ENCODE measurements around the gene XYLT2. TPM values are rescaled to one million over a fixed set of nuclear protein-coding genes. Genes with fewer than 3 reads are reported as not detected.

XYLT2 gene
- total and polyA plus RNA-seq, 10 of the 15 experiments (the other 5 are each of a cell fraction or from before 2014, with no cell fraction given), result 0.82 to 20.6 (median 13.0) TPM

- TF ChIP-seq EZH2 (IDR thresholded peaks at IDR 0.05; ENCODE audit: borderline replicate concordance, control insufficient read depth, low read depth, low read length) (no peak), ZBTB33 (IDR thresholded peaks at IDR 0.05) (no peak), ATF3 (IDR thresholded peaks at IDR 0.05; ENCODE audit: borderline replicate concordance, extremely low read depth, low read depth, low read length) (no peak), GABPA (IDR thresholded peaks at IDR 0.05; ENCODE audit: low read depth) (peak; percentile 78), CHD4 (IDR thresholded peaks at IDR 0.05) (no peak), MYB (IDR thresholded peaks at IDR 0.05; ENCODE audit: borderline replicate concordance, low read depth, low read length) (no peak), CUX1 (IDR thresholded peaks at IDR 0.05; ENCODE audit: insufficient replicate concordance, low read depth, low read length) (no peak), MTA2 (IDR thresholded peaks at IDR 0.05; ENCODE audit: low read depth) (0 out of 2 replicates have a peak, but pooled peaks have one; percentile 28), BCL3 (IDR thresholded peaks at IDR 0.05; ENCODE audit: borderline replicate concordance, insufficient read depth, low read depth, low read length, poor library complexity, severe bottlenecking) (peak; percentile 37), MEF2A (IDR thresholded peaks at IDR 0.05; ENCODE audit: insufficient read depth, low read depth, low read length) (peak; percentile 56; the same call in 1 of the 2 replicates), ZNF207 (IDR thresholded peaks at IDR 0.05; ENCODE audit: borderline replicate concordance) (peak; percentile 95), ZNF217 (IDR thresholded peaks at IDR 0.05) (no peak), STAT1 (conservative IDR thresholded peaks at IDR 0.05) (peak; percentile 85; the same call in 1 of the 2 replicates), NBN (IDR thresholded peaks at IDR 0.05) (peak; percentile 96), SPI1 (IDR thresholded peaks at IDR 0.05; ENCODE audit: borderline replicate concordance, insufficient read depth, low read depth, low read length) (peak; percentile 48; the same call in 1 of the 2 replicates)
- TF ChIP-seq, protein P1, sequence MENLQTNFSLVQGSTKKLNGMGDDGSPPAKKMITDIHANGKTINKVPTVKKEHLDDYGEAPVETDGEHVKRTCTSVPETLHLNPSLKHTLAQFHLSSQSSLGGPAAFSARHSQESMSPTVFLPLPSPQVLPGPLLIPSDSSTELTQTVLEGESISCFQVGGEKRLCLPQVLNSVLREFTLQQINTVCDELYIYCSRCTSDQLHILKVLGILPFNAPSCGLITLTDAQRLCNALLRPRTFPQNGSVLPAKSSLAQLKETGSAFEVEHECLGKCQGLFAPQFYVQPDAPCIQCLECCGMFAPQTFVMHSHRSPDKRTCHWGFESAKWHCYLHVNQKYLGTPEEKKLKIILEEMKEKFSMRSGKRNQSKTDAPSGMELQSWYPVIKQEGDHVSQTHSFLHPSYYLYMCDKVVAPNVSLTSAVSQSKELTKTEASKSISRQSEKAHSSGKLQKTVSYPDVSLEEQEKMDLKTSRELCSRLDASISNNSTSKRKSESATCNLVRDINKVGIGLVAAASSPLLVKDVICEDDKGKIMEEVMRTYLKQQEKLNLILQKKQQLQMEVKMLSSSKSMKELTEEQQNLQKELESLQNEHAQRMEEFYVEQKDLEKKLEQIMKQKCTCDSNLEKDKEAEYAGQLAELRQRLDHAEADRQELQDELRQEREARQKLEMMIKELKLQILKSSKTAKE (IDR thresholded peaks at IDR 0.05; ENCODE audit: low read depth, poor library complexity, severe bottlenecking), result no peak
Measured at GRCh38 chr17:50397111-50397918, 51.4 kb downstream of the XYLT2 start, which contains the start of gene LRRC59 (continued).

All from GM12878 (cell line).